GM23248 (cell line): ENCODE measurements around the gene HSPD1. TPM values are rescaled to one million over a fixed set of nuclear protein-coding genes. Genes with fewer than 3 reads are reported as not detected.

Experiments
- DNase-seq: peaks from one replicate; pipeline ENCODE4 v3.0.0-alpha.2; 2015
- H2AFZ ChIP-seq: fragments of 200-600 bp; sonication (generic); 2 replicates; pipeline ENCODE4 v1.6.1; 2016; ENCODE audit warnings: antibody characterized with exemption
- H3F3A ChIP-seq: fragments of 200-600 bp; sonication (generic); 2 replicates; pipeline ENCODE4 v1.6.1; 2016; ENCODE audit warnings: mild to moderate bottlenecking, antibody characterized with exemption, mixed run types; ENCODE audit not compliant: insufficient read depth
- H3K27ac ChIP-seq: fragments of 200-600 bp; sonication (generic); 2 replicates; pipeline ENCODE4 v1.5.1; 2016; ENCODE audit warnings: mild to moderate bottlenecking
- H3K27me3 ChIP-seq: fragments of 200-600 bp; sonication (generic); replicated peaks from 2 replicates; pipeline ENCODE4 v1.6.1; 2016; ENCODE audit warnings: mild to moderate bottlenecking; ENCODE audit not compliant: insufficient read depth
- H3K36me3 ChIP-seq: fragments of 200-600 bp; sonication (generic); 2 replicates; pipeline ENCODE4 v1.6.1; 2016; ENCODE audit warnings: low read depth, mild to moderate bottlenecking
- H3K4me1 ChIP-seq: fragments of 200-600 bp; sonication (generic); 2 replicates; pipeline ENCODE4 v1.6.1; 2016; ENCODE audit warnings: mild to moderate bottlenecking; ENCODE audit not compliant: insufficient read depth
- H3K4me2 ChIP-seq: fragments of 200-600 bp; sonication (generic); one replicate; pipeline ENCODE4 v1.6.1; 2016; ENCODE audit warnings: mild to moderate bottlenecking; ENCODE audit not compliant: unreplicated experiment
- H3K4me3 ChIP-seq: fragments of 200-600 bp; sonication (generic); 2 replicates; pipeline ENCODE4 v1.5.1; 2016; ENCODE audit warnings: mild to moderate bottlenecking
- H3K79me2 ChIP-seq: fragments of 200-600 bp; sonication (generic); 2 replicates; pipeline ENCODE4 v1.6.1; 2016; ENCODE audit warnings: mild to moderate bottlenecking; ENCODE audit not compliant: insufficient read depth
- H3K9ac ChIP-seq: fragments of 200-600 bp; sonication (generic); 2 replicates; pipeline ENCODE4 v1.6.1; 2016; ENCODE audit warnings: mild to moderate bottlenecking
- H3K9me2 ChIP-seq: fragments of 200-600 bp; sonication (generic); 2 replicates; pipeline ENCODE4 v1.6.1; 2016; ENCODE audit warnings: mixed run types, mild to moderate bottlenecking, moderate library complexity; ENCODE audit not compliant: insufficient read depth
- H3K9me3 ChIP-seq: fragments of 200-600 bp; sonication (generic); one replicate; pipeline ENCODE4 v1.6.1; 2017; ENCODE audit warnings: low read depth
- H4K20me1 ChIP-seq: fragments of 200-600 bp; sonication (generic); 2 replicates; pipeline ENCODE4 v1.6.0; 2016; ENCODE audit not compliant: insufficient read depth
- EZH2 ChIP-seq: fragments of 200-600 bp; sonication (generic); IDR thresholded peaks from 2 replicates; pipeline ENCODE4 v1.6.1; 2018; ENCODE audit warnings: antibody characterized with exemption, mild to moderate bottlenecking; ENCODE audit not compliant: insufficient read depth, poor library complexity, severe bottlenecking
- EZH2phosphoT487 ChIP-seq: fragments of 200-600 bp; sonication (generic); IDR thresholded peaks from 2 replicates; pipeline ENCODE4 v1.6.1; 2018; ENCODE audit warnings: antibody characterized with exemption, moderate library complexity, mild to moderate bottlenecking, low read depth; ENCODE audit not compliant: insufficient read depth
- WGBS, 2 experiments: methylation state at CpG; one replicate each; pipeline ENCODE4 v1.1.6; 2015 to 2017; ENCODE audit warnings: low lambda C conversion rate in 2 of 2, low coverage in 1 of 2; ENCODE audit errors: missing lambda C conversion rate in 2 of 2; 5-methylcytosine and 5-hydroxymethylcytosine counted together
- in situ Hi-C: fragments of 300-500 bp; cut with MboI; formaldehyde crosslinking; loops from 2 replicates; pipeline ENCODE4 v1.15.0; 2020
- polyA plus RNA-seq: library from polyadenylated mRNA; unstranded; fragments of >200 nt; fragmentation: Nextera tagmentation; extraction: Ambion mirVana; gene quantifications from 2 replicates; pipeline ENCODE4 v1.2.1, GENCODE V29; 2016
- total RNA-seq: library from RNA; depleted of rRNA; stranded (reverse); fragments of >200 nt; shearing (Covaris generic); gene quantifications from 2 replicates; pipeline ENCODE4 v1.2.3, GENCODE V29; 2014

The HSPD1 gene
- total and polyA plus RNA-seq, 2 experiments from 2014 or later, result 151 to 214 TPM

DNA sequence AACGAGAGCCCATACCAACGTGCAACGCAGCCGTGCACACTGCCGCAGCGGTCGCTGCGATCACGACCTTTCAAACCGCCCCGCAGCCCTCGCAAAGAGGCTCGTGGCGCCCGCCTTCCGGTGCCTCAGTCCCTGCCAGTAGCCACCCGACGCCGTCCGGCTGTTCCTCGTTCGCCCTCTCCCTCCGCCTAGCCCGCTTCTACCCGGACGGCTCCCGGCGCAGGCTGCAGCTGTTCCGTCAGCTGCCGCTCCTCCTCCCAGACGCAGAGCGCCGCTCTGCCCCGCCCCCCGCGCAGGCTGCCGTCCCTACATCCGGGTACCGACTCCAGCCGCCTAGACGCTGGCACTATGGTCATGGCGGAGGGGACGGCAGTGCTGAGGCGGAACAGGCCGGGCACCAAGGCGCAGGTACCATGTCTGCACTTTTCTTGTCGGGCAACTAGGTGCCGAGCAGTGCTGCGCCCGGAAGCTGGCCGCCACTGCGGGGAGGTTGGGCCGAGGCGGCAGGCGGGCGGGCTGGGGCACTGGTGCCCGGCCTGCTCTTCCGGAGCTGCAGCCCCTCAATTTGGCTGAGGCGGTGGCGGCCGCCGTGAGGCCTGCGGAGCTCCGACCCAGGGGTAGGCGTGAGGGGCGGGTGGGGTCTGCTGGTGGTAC, 16.2 kb upstream of the HSPD1 start, which contains the start of gene MOB4:
MOB4 (plus strand) TSS at position 328 of the 654 bp plus-strand sequence; CDS start at position 349, 21 bp downstream.
- in situ Hi-C loops, result no loop called here
- H3K27me3 ChIP-seq, result no peaks in the 10 kb centered on the region
- peaks cover 30% of the 10 kb centered on the region for H3F3A ChIP-seq
- H3K36me3 ChIP-seq, result no peaks in the 10 kb centered on the region
- DNase-seq, result peak; percentile 97
- H4K20me1 ChIP-seq, result peaks cover 5% of the 10 kb centered on the region; the same call in 1 of the 2 replicates
- H3K4me2 ChIP-seq, result peak within 1 kb of the TSS; percentile 95
- H3K79me2 ChIP-seq, result peaks cover 50% of the 10 kb centered on the region
- no peak for TF ChIP-seq EZH2
- no peak for TF ChIP-seq EZH2phosphoT487
- peak within 1 kb of the TSS; percentile 93 for H2AFZ ChIP-seq
- H3K9me3 ChIP-seq, result no peaks in the 10 kb centered on the region
- H3K9ac ChIP-seq, result peak within 1 kb of the TSS; percentile 89
- H3K27ac ChIP-seq, result peak within 1 kb of the TSS; percentile 70
- no peaks in the 10 kb centered on the region for H3K9me2 ChIP-seq
- 1% methylated on average over 50 to 63 of the region's 66 CpGs for WGBS, 2 experiments
- peak within 1 kb of the TSS; percentile 100 for H3K4me3 ChIP-seq
- H3K4me1 ChIP-seq, result peaks cover 23% of the 10 kb centered on the region

DNA sequence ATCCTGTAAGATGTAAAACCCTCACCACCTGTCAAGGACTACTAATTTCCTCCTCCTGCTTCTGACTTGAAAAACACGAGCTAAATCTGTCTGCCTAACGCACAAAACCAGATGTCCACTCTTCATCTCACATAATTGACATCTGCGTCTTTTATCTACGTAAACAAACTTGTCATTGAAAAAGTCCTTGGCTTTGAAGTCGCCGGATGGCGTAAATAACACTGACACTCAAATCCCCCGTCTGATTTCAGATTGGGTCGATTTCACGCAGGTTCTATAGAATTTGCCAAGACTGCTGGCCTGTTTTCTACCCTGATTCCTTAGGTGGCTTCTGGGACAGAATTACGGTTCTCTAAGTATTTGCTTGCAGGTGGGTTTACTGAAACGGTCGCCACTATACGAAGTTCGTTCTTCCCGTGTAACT, 15.7 kb upstream of the HSPD1 start:
- peaks cover 23% of the 10 kb centered on the region for H3K4me1 ChIP-seq
- peak overlapping the region; percentile 100 for H3K4me3 ChIP-seq
- 3 to 4% methylated on average over 16 of the region's 16 CpGs for WGBS, 2 experiments
- H3K27ac ChIP-seq, result peak overlapping the region; percentile 70
- peaks cover 5% of the 10 kb centered on the region; the same call in 1 of the 2 replicates for H4K20me1 ChIP-seq
- peak overlapping the region; percentile 87 for H3K4me2 ChIP-seq
- H3F3A ChIP-seq, result peaks cover 30% of the 10 kb centered on the region
- no peaks in the 10 kb centered on the region for H3K27me3 ChIP-seq
- H3K9ac ChIP-seq, result peak overlapping the region; percentile 89
- H2AFZ ChIP-seq, result peak overlapping the region; percentile 93
- in situ Hi-C loops, result no loop called here
- H3K79me2 ChIP-seq, result peaks cover 45% of the 10 kb centered on the region
- no peak for TF ChIP-seq EZH2
- no peaks in the 10 kb centered on the region for H3K9me3 ChIP-seq
- no peaks in the 10 kb centered on the region for H3K36me3 ChIP-seq
- no peak for DNase-seq
- H3K9me2 ChIP-seq, result no peaks in the 10 kb centered on the region

DNA sequence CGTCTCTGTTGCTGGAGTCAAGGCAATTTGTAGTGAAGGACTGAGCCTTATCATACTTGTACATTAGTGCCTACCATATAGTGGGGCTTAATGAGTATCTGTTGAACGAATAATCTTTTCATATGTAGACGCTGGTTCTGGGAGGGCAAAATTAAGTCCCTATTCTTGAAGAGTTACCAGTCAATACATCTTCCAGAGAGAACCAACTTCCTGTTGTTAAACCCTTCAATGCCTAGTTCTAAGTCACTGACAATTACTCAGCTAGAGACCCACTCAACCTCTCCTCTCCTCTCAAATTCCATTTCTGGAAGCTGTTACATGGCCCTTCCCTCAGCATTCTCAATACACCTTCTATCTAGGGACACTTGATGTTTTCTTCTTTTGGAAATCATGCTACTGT, 15.1 kb upstream of the HSPD1 start:
- H3K4me2 ChIP-seq, result peak overlapping the region; percentile 87
- peaks cover 5% of the 10 kb centered on the region; the same call in 1 of the 2 replicates for H4K20me1 ChIP-seq
- 33 to 35% methylated on average over 3 of the region's 3 CpGs for WGBS, 2 experiments
- in situ Hi-C loops, result no loop called here
- H3K9me3 ChIP-seq, result no peaks in the 10 kb centered on the region
- peak overlapping the region; percentile 93 for H2AFZ ChIP-seq
- peak; percentile 33 for DNase-seq
- no peaks in the 10 kb centered on the region for H3K27me3 ChIP-seq
- H3K9me2 ChIP-seq, result no peaks in the 10 kb centered on the region
- H3F3A ChIP-seq, result peaks cover 30% of the 10 kb centered on the region
- TF ChIP-seq EZH2, result no peak
- no peak for TF ChIP-seq EZH2phosphoT487
- no peaks in the 10 kb centered on the region for H3K36me3 ChIP-seq
- peak overlapping the region; percentile 70 for H3K27ac ChIP-seq
- H3K4me3 ChIP-seq, result peak overlapping the region; percentile 100
- peaks cover 23% of the 10 kb centered on the region for H3K4me1 ChIP-seq
- peak overlapping the region; percentile 89 for H3K9ac ChIP-seq
- peaks cover 39% of the 10 kb centered on the region for H3K79me2 ChIP-seq

DNA sequence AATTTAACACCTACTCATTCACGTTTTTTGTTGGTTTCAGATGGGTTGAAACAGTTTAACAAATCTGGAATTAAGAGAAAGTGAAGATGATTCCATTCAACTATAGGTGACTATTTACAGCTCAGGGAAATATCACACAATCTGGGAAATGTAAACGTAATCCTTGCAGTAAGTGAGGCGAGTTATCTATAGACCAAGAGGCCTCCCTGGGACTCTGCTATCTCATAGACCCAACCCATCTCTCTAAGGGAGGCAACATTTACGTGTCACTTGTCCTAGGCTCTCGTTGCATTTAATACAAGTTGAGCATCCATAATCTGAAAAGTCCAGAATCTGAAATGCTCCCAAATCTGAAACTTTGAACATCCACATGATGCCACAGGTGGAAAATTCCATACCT, 14.3 kb upstream of the HSPD1 start:
- Histone ChIP-seq H3K4me2 (no peak overlapping the region), H3K4me1 (peaks cover 19% of the 10 kb centered on the region), H4K20me1 (0 out of 2 replicates have a peak, but pooled peaks cover 1% of the 10 kb centered on the region), H3K9ac (no peak overlapping the region), H3K9me3 (no peaks in the 10 kb centered on the region), H3K27me3 (no peaks in the 10 kb centered on the region), H3K36me3 (no peaks in the 10 kb centered on the region), H3K79me2 (peaks cover 31% of the 10 kb centered on the region), H3F3A (peaks cover 30% of the 10 kb centered on the region), H3K4me3 (no peak overlapping the region), H3K9me2 (no peaks in the 10 kb centered on the region), H3K27ac (no peak overlapping the region), H2AFZ (no peak overlapping the region)
- in situ Hi-C loops, result no loop called here
- DNase-seq, result no peak
- 90 to 95% methylated on average over 5 of the region's 5 CpGs for WGBS, 2 experiments
- TF ChIP-seq EZH2 (no peak), EZH2phosphoT487 (no peak)
